M059J (cell line): ENCODE results near the gene LAMA3. TPM values are rescaled to one million over a fixed set of nuclear protein-coding genes. Genes with fewer than 3 reads are reported as not detected.
"Not testable (repeated sequence)": the region's sequence is repeated elsewhere in the genome, so short reads cannot be mapped to it uniquely, and the experiment has no call there.

Experiments
- DNase-seq: peaks from one replicate; pipeline ENCODE4 v3.0.0-alpha.2; 2012; ENCODE audit warnings: low read depth
- total RNA-seq: library from RNA; depleted of rRNA; stranded (reverse); fragments of >200 nt; shearing (Covaris generic); gene quantifications from 2 replicates; pipeline ENCODE4 v1.2.3, GENCODE V29; 2014

The LAMA3 gene
- total RNA-seq, 1 experiment from 2014 or later = 1.8 TPM

GRCh38 chr18:23704806-23705205 lies 15.6 kb downstream of the LAMA3 start:
- DNase-seq = no peak

GRCh38 chr18:23706971-23707640 lies 17.9 kb downstream of the LAMA3 start:
- DNase-seq = no peak

- DNase-seq = peak; percentile 93
Measured at GRCh38 chr18:23710068-23710527, 20.8 kb downstream of the LAMA3 start.

GRCh38 chr18:23710946-23711345 lies 21.7 kb downstream of the LAMA3 start:
- no peak for DNase-seq

GRCh38 chr18:23711426-23711825 lies 22.2 kb downstream of the LAMA3 start:
- no peak for DNase-seq

GRCh38 chr18:23712445-23712844 lies 23.2 kb downstream of the LAMA3 start:
- peak; percentile 51 for DNase-seq

GRCh38 chr18:23714576-23714975 lies 25.3 kb downstream of the LAMA3 start:
- DNase-seq = no peak

- DNase-seq = not testable (repeated sequence)
Measured at GRCh38 chr18:23716079-23716478, 26.8 kb downstream of the LAMA3 start.

GRCh38 chr18:23716516-23716915 lies 27.3 kb downstream of the LAMA3 start:
- peak; percentile 86 for DNase-seq

- DNase-seq = no peak
Measured at GRCh38 chr18:23716966-23717365, 27.7 kb downstream of the LAMA3 start.

- peak; percentile 85 for DNase-seq
Measured at GRCh38 chr18:23718243-23718720, 29.0 kb downstream of the LAMA3 start.

GRCh38 chr18:23718731-23719130 lies 29.5 kb downstream of the LAMA3 start:
- DNase-seq = peak; percentile 67

- DNase-seq = peak; percentile 99
Measured at GRCh38 chr18:23719634-23720201, 30.5 kb downstream of the LAMA3 start.

GRCh38 chr18:23721696-23722480 lies 32.6 kb downstream of the LAMA3 start:
- DNase-seq = no peak

GRCh38 chr18:23722646-23723045 lies 33.4 kb downstream of the LAMA3 start:
- no peak for DNase-seq

GRCh38 chr18:23723121-23723520 lies 33.9 kb downstream of the LAMA3 start:
- no peak for DNase-seq

GRCh38 chr18:23724681-23725080 lies 35.4 kb downstream of the LAMA3 start:
- DNase-seq = no peak

- no peak for DNase-seq
Measured at GRCh38 chr18:23725351-23725750, 36.1 kb downstream of the LAMA3 start.

- no peak for DNase-seq
Measured at GRCh38 chr18:23725827-23726661, 36.8 kb downstream of the LAMA3 start.

- DNase-seq = no peak
Measured at GRCh38 chr18:23727707-23728493, 38.6 kb downstream of the LAMA3 start.

- no peak for DNase-seq
Measured at GRCh38 chr18:23730857-23731256, 41.6 kb downstream of the LAMA3 start.
